CD4-positive, alpha-beta T cell treated with Interleukin-10 for 1 hour (primary cell): ENCODE measurements around the gene FLYWCH1.

Experiments used
- DNase-seq: peaks from one replicate; pipeline ENCODE4 v3.0.0-alpha.2; 2020

FLYWCH1 gene

GRCh38 chr16:2900526-2901075, 11.1 kb upstream of the FLYWCH1 start:
- DNase-seq, result no peak

- DNase-seq, result no peak
Observed at GRCh38 chr16:2902337-2903130, 9.2 kb upstream of the FLYWCH1 start.

DNA sequence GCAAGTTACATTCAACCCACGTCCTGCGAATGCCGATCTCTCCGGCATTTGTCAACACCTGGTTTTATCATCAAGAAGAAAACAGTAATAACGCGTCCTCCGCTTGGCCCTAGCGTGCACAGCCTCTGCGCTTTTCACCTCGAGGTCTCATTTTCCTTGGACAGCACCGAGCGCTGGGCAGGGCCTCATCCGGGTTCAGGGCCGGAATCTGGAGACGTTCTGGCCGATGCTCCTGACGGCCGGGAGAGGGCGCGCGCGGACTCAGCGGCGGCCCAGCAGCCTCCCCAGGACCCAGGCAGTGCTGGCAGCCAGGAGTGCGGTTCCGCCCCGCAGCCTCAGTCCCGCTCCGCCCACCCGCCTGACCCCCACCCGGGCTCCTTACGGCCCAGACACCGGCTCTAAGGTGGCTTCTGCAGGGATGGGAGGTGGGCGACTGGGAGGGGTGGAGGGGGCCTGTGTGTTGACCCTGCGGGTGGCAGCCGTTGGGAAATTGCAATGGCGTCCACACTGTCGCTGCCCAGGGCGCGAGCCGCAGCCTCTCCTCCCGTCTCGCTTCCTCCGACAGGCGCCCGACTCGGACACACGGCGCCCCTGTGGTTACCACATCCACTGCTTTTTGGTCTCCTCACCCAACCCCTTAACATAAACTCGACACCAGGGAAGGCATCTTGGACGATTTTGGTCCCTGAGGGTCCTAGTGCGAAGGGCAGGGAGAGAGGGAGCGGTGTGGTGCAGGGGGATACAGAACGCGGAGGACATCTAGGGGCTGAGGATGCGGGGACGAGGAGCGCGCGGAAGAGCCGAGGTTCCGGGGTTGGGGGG, 7.4 kb upstream of the FLYWCH1 start:
- peak; percentile 80 for DNase-seq

- DNase-seq, result no peak
Observed at GRCh38 chr16:2904922-2905240, 6.8 kb upstream of the FLYWCH1 start.

GRCh38 chr16:2905241-2905987, 6.3 kb upstream of the FLYWCH1 start:
- DNase-seq, result peak; percentile 95

GRCh38 chr16:2905988-2906387, 5.7 kb upstream of the FLYWCH1 start:
- DNase-seq, result no peak

DNA sequence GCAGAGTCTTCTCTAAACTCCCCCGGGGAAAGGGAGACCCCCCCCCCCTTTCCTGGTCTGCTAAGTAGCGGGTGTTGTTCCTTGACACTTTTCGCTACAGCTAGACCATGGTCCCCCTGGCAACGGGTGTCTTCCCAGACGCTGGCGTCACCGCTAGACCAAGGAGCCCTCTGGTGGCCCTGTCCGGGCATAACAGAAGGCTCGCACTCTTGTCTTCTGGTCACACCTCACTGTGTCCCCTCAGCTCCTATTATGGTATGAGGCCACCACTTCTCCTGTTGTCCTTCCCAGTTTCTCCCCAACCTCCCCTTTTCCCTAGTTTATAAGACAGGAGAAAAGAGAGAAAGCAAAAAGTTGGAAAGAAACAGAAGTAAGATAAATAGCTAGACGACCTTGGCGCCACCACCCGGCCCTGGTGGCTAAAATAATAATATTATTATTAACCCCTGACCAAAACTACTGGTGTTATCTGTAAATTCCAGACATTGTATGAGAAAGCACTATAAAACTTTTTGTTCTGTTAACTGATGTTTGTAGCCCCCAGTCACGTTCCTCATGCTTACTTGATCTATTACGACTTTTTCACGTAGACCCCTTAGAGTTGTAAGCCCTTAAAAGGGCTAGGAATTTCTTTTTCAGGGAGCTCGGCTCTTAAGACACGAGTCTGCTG, 4.5 kb upstream of the FLYWCH1 start:
- DNase-seq, result peak; percentile 72

DNA sequence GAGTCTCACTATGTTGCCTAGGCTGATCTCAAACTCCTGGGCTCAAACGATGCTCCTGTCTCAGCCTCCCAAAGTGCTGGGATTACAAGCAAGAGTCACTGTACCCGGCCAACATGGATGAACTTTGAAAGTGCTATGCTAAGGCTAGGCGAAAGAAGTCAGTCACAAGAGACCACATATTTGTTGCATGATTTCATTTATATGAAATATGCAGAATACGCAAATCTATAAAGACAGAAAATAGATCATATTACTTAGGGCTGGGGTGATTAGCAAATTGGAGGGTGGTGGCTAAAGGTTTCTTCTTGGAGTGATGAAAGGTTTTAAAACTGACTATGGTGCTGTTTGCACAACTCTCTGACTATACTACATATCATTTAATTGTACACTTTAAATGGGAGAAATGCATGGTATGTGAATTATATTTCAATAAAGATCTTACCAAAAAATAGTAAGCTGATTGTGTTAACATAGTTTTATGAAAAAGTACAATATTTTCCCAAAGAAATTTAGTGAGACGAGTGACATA, 1.2 kb upstream of the FLYWCH1 start:
- DNase-seq, result no peak

DNA sequence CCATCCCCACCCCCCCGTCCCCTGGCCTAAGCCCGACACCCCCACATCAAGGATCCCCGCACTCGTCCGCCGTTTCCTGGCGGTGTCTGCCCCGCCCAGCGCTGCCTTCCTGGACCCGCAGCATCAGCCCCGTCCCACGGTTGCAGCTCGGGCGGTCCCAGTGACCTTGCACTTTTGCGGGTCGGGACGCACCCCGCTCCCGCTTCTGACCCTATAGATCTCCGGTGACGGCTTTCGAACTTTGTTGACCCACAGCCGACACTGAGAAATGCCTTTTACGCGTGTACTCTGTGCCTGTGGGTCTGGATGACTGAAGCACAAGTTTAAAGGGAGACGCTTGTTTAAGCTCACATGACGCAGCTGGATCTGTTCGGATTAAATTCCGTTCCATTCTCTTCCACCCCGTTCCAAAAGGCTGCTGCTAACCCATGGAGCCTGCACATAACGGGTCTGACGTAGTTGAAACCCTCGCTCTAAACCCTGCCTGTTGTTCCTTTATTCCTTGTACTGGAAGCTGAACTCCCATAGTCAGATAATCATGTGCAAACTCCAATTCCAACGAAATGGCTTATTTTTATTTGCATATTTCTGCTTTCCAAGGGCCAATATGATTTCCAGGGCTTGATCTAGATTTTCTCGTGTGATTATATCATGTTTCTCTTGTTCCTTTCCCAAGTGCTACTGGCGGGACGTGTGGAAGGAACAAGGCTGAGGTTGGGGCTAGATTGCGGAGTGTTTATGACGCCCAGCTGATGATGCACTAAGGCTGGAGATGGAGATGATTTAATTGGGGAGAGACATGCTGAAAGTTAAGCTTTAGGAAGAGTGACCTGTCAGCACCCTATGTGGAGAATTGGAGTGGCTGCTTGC, 834 bp downstream of the FLYWCH1 start:
- peak; percentile 27 for DNase-seq

DNA sequence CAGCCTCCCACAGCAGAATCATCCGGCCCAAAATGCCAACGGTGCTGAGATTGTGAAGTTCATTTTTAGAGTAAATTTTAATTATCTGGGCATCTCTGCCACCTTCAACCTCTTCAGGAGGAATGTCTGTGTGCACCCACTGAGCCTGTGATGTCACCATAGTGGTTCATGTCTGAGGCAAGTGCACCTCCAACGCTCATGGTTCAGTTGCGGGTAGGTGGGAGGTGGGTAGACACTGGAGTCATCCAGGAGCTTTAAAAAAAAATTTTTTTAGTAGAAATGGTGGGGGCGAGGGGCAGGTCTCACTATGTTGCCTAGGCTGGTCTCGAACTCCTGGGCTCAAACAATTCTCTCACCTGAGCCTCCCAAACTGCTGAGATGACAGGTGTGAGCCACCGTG, 1.9 kb downstream of the FLYWCH1 start:
- no peak for DNase-seq

- DNase-seq, result no peak
Observed at GRCh38 chr16:2914233-2914632, 2.5 kb downstream of the FLYWCH1 start.

- DNase-seq, result no peak
Observed at GRCh38 chr16:2915196-2915929, 3.6 kb downstream of the FLYWCH1 start.

GRCh38 chr16:2919511-2920255, 8.0 kb downstream of the FLYWCH1 start:
- peak; percentile 77 for DNase-seq

GRCh38 chr16:2923481-2923880, 11.8 kb downstream of the FLYWCH1 start:
- no peak for DNase-seq

DNA sequence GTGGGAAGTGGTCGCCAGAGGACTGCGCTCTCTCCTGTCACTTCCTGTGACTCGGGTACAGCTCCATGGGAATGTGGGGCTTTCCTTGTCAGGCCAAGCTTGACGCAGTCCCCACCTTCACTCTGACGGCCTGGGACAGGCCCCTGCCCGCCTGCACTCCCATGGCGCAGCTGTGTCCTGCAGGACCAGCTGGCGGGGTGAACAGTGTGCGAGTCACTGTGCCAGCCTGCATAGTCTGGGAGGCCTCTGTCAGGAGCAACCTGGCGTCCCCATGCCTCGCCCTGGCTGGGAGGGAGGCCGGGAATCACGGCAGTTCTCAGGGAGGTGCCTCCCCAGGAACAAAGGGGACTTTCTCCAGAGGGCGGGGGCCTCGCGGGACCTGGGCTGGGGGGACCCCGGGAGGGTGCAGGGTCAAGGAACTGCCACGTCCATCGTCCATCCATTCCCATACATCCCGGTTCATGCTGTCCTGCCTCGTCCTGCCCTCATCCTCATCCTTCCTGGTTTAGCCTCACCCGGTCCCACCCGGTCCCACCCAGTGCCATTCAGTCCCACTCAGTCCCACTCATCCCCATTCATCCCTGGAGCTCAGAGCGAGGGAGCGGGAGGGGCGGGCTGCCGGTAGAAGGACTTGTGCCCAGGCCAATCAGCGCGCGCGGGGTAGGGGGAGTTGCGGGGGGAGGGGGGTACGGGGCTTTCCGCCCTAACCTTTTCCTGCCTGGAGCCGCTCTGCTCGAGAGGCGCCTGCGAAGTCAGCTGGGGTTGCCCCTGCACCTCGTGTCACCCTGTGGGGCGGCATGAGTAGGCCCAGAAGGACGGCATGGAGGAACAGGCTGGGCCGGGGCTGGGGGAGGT, 13.4 kb downstream of the FLYWCH1 start:
- DNase-seq, result no peak

- DNase-seq, result no peak
Observed at GRCh38 chr16:2925951-2926649, 14.4 kb downstream of the FLYWCH1 start.

GRCh38 chr16:2926650-2926999, 14.9 kb downstream of the FLYWCH1 start:
- no peak for DNase-seq

GRCh38 chr16:2927010-2927646, 15.4 kb downstream of the FLYWCH1 start:
- DNase-seq, result peak; percentile 91
